Smooth muscle cell (in vitro differentiated cells): ENCODE data around the gene STX18. TPM values are rescaled to one million over a fixed set of nuclear protein-coding genes. Genes with fewer than 3 reads are reported as not detected.
A peak's percentile ranks its signal among the peaks of the same experiment; 100 is the strongest.

Experiments
- DNase-seq: peaks from one replicate; lab custom pipeline; 2025; ENCODE audit not compliant: unreplicated experiment; lab: John Stamatoyannopoulos, UW
- H2AFZ ChIP-seq: fragments of 200-600 bp; sonication (generic); 2 replicates; pipeline ENCODE4 v1.6.0; 2016; ENCODE audit warnings: antibody characterized with exemption, low read depth, mild to moderate bottlenecking
- H3F3A ChIP-seq: fragments of 200-600 bp; sonication (generic); 2 replicates; pipeline ENCODE4 v1.6.0; 2017; ENCODE audit warnings: antibody characterized with exemption, low read depth
- H3K27ac ChIP-seq: fragments of 200-600 bp; sonication (generic); 2 replicates; pipeline ENCODE4 v1.5.1; 2016; ENCODE audit warnings: low read depth, mild to moderate bottlenecking
- H3K27me3 ChIP-seq: fragments of 200-600 bp; sonication (generic); 2 replicates; pipeline ENCODE4 v1.6.1; 2016; ENCODE audit warnings: low read depth, mild to moderate bottlenecking
- H3K36me3 ChIP-seq: fragments of 200-600 bp; sonication (generic); 2 replicates; pipeline ENCODE4 v1.5.1; 2016; ENCODE audit warnings: low read depth
- H3K4me1 ChIP-seq: fragments of 200-600 bp; sonication (generic); 2 replicates; pipeline ENCODE4 v1.5.1; 2016; ENCODE audit warnings: low read depth
- H3K4me2 ChIP-seq: fragments of 200-600 bp; sonication (generic); 2 replicates; pipeline ENCODE4 v1.6.0; 2016; ENCODE audit warnings: mild to moderate bottlenecking
- H3K4me3 ChIP-seq: fragments of 200-600 bp; sonication (generic); 2 replicates; pipeline ENCODE4 v1.5.1; 2016; ENCODE audit warnings: mild to moderate bottlenecking
- H3K79me2 ChIP-seq: fragments of 200-600 bp; sonication (generic); 2 replicates; pipeline ENCODE4 v1.6.0; 2016; ENCODE audit warnings: low read depth, mild to moderate bottlenecking
- H3K9ac ChIP-seq: fragments of 200-600 bp; sonication (generic); 2 replicates; pipeline ENCODE4 v1.6.0; 2016; ENCODE audit warnings: low read depth
- H3K9me3 ChIP-seq: fragments of 200-600 bp; sonication (generic); replicated peaks from 2 replicates; pipeline ENCODE4 v1.5.1; 2016; ENCODE audit warnings: low read depth
- H4K20me1 ChIP-seq: fragments of 200-600 bp; sonication (generic); 2 replicates; pipeline ENCODE4 v1.6.0; 2016; ENCODE audit warnings: low read depth
- CTCF ChIP-seq: fragments of 200-600 bp; sonication (generic); IDR thresholded peaks from 2 replicates; pipeline ENCODE4 v1.5.1; 2017; ENCODE audit warnings: borderline replicate concordance, mild to moderate bottlenecking, antibody characterized with exemption; ENCODE audit not compliant: insufficient read depth, poor library complexity, severe bottlenecking
- WGBS: methylation state at CpG from one replicate; pipeline ENCODE4 v1.1.7; 2016; ENCODE audit warnings: low lambda C conversion rate; 5-methylcytosine and 5-hydroxymethylcytosine counted together
- polyA plus RNA-seq: library from polyadenylated mRNA; unstranded; fragments of >200 nt; fragmentation: Nextera tagmentation; extraction: Ambion mirVana; gene quantifications from 2 replicates; pipeline ENCODE4 v1.2.1, GENCODE V29; 2016
- total RNA-seq: library from RNA; depleted of rRNA; stranded (reverse); fragments of >200 nt; gene quantifications from 2 replicates; pipeline ENCODE4 v1.2.3, GENCODE V29; 2014

Gene STX18
- total and polyA plus RNA-seq, 2 experiments from 2014 or later: 17.7 to 23.3 TPM

DNA sequence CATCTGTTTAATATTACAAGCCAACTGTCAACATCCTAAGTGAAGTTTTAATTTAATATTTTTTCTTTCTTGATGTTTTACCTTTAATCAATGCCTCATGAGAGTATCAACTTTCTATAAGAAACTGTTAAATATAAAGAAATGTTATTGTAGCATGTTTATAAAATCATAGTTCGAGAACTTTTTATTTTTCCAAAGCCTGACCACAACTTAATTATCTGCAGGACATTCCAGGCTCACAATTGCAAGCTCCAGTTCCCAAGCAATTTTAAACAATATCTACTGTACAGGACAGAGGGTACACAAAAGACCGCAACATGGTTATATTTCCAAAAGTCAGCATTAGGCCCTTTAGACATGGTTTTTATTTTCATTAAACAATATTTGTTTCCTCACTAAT, 20.1 kb downstream of the STX18 start:
- Histone ChIP-seq H3F3A (no peaks in the 10 kb centered on the region), H3K4me2 (no peak overlapping the region), H3K9ac (no peak overlapping the region), H3K36me3 (no peaks in the 10 kb centered on the region), H4K20me1 (peaks cover 98% of the 10 kb centered on the region), H3K4me1 (peaks cover 27% of the 10 kb centered on the region), H2AFZ (no peak overlapping the region), H3K79me2 (peaks cover 60% of the 10 kb centered on the region), H3K9me3 (no peaks in the 10 kb centered on the region), H3K27me3 (no peaks in the 10 kb centered on the region), H3K4me3 (no peak overlapping the region), H3K27ac (no peak overlapping the region)
- DNase-seq: no peak
- 82% methylated on average over 2 of the region's 2 CpGs for WGBS
- no peak for TF ChIP-seq CTCF

DNA sequence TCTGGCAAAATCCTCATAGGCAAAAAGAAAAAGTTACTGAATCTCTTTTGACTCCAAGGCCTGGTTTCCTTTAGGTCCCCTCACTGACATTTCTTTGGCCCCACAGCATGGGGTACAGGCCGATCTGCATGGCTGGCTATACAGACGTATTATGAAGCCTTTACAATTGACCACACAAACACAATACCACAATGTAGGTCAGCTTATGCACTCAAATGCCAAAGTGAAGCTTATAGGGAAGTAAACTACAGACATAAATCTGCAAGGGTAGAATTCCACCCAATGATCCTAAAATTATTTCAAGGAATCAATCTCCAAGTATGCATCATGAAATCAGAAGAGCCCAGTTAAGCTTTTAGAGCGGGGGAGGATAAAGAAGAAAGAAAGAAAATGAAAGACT, 20.7 kb downstream of the STX18 start:
- Histone ChIP-seq H3K27me3 (no peaks in the 10 kb centered on the region), H3K4me3 (no peak overlapping the region), H2AFZ (no peak overlapping the region), H3K4me1 (peaks cover 27% of the 10 kb centered on the region), H3K9me3 (no peaks in the 10 kb centered on the region), H3F3A (no peaks in the 10 kb centered on the region), H3K36me3 (no peaks in the 10 kb centered on the region), H3K27ac (no peak overlapping the region), H3K9ac (no peak overlapping the region), H3K79me2 (peaks cover 60% of the 10 kb centered on the region), H3K4me2 (no peak overlapping the region), H4K20me1 (peaks cover 97% of the 10 kb centered on the region)
- WGBS: 79% methylated on average over 3 of the region's 3 CpGs
- no peak for DNase-seq
- no peak for TF ChIP-seq CTCF

DNA sequence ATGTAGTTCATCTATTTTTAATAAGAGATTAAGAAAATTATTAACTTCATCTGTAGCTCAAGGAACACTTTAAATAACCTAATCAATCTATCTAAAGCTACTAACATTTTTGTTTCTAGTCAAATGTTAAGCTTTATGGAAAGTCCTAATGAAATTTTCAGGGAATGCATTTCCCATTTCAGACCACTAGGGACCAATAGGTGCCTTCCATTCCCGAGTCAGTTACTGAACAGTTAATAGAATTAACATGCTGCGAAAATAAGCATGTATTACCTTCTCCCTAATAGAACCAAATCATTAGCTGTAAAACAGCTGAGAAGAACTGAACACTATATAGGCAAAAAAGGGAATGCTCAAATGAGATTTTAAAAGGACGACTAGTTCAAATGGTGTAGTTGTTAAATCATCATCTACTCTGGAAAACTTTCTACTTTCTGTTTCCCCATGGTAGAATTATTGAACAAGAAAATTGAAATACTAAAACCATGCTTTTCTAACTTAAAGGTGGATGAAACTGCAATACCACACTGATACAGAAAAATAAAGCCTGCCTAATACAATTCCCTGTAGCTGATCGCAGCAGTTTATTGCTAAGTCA, 22.5 kb downstream of the STX18 start:
- no peaks in the 10 kb centered on the region for H3F3A ChIP-seq
- no peak overlapping the region for H3K4me3 ChIP-seq
- no peaks in the 10 kb centered on the region for H3K27me3 ChIP-seq
- WGBS: 57% methylated on average over 4 of the region's 4 CpGs
- DNase-seq: no peak
- no peaks in the 10 kb centered on the region for H3K36me3 ChIP-seq
- TF ChIP-seq CTCF: peak; percentile 54
- no peak overlapping the region for H3K27ac ChIP-seq
- no peaks in the 10 kb centered on the region for H3K9me3 ChIP-seq
- no peak overlapping the region for H3K9ac ChIP-seq
- no peak overlapping the region for H2AFZ ChIP-seq
- no peak overlapping the region for H3K4me2 ChIP-seq
- peaks cover 94% of the 10 kb centered on the region for H4K20me1 ChIP-seq
- peaks cover 22% of the 10 kb centered on the region for H3K4me1 ChIP-seq
- H3K79me2 ChIP-seq: peaks cover 61% of the 10 kb centered on the region

DNA sequence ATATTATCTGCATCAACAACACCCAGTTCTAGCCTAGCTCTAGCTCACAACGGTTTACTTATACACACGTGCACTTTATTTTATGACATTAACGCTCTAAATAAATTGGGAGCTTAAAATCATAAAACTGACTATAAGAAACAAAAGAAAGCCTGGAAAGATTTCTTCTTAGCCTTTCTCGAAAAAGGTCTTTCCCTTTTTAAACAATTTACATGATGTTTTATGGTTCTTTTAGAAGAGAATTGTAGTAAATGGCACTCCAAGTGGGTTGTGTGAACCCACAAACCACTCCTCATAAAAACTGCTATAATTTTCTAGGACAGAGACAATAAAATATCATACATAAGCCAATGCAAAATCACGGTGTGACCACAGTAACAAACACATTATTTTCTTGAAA, 23.1 kb downstream of the STX18 start:
- Histone ChIP-seq H3K4me1 (peaks cover 19% of the 10 kb centered on the region), H3K9ac (no peak overlapping the region), H3K4me3 (no peak overlapping the region), H2AFZ (no peak overlapping the region), H3K4me2 (no peak overlapping the region), H3K36me3 (no peaks in the 10 kb centered on the region), H3K27ac (no peak overlapping the region), H3K9me3 (no peaks in the 10 kb centered on the region), H3F3A (no peaks in the 10 kb centered on the region), H4K20me1 (peaks cover 93% of the 10 kb centered on the region), H3K79me2 (peaks cover 62% of the 10 kb centered on the region), H3K27me3 (no peaks in the 10 kb centered on the region)
- 90% methylated on average over 5 of the region's 5 CpGs for WGBS
- TF ChIP-seq CTCF: no peak
- no peak for DNase-seq
